ENCODE results near the gene AUTS2.
A peak's percentile ranks its signal among the peaks of the same experiment; 100 is the strongest.

The AUTS2 gene

DNA sequence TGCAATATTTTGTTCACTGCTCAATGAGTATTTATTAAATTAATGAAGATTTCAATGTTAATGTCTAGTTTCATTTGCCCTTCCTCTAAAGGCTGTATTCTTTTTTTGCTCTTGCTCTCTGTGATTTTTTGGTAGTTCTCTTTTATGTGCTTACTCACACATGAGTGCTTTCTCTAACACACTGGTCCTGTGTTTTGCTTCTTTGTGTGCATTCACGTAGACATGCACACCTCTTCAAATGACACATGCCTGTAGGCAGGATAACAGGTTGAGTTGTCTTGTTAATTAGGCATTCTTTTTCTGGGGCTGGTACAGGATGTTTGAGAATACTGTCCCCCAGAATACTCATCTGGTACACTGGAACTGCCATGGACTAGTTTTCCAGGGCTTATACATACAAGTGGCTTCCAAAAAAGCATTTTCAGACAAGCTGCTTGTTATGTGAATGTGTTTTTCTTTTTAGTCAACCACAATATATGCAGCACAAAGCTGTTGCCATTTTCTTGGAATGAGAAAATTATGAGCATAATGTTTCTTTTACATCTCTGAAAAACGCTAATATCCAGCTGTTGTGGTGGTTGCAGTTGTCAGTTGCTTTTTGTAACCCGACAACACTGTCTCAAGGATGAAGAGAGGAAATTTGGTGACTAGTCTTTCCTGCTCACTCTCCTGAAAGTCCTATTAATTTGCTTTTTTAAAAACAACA lies 416.4 kb downstream of the AUTS2 start:
- DNase-seq (ENCODE audit: extremely low spot score) = no peak
- TF ChIP-seq, protein P1, sequence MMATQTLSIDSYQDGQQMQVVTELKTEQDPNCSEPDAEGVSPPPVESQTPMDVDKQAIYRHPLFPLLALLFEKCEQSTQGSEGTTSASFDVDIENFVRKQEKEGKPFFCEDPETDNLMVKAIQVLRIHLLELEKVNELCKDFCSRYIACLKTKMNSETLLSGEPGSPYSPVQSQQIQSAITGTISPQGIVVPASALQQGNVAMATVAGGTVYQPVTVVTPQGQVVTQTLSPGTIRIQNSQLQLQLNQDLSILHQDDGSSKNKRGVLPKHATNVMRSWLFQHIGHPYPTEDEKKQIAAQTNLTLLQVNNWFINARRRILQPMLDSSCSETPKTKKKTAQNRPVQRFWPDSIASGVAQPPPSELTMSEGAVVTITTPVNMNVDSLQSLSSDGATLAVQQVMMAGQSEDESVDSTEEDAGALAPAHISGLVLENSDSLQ (IDR thresholded peaks at IDR 0.05) = no peak
- no peak for TF ChIP-seq LEF1 (IDR thresholded peaks at IDR 0.05; ENCODE audit: borderline replicate concordance)
- TF ChIP-seq ARNT (IDR thresholded peaks at IDR 0.05) = no peak
- no peak for TF ChIP-seq SUZ12 (IDR thresholded peaks at IDR 0.05)
- no peak for TF ChIP-seq BHLHE40 (IDR thresholded peaks at IDR 0.05; ENCODE audit: borderline replicate concordance)
- TF ChIP-seq SP1 (IDR thresholded peaks at IDR 0.05) = no peak
- TF ChIP-seq FOXK2 (IDR thresholded peaks at IDR 0.05) = no peak
- ChIA-PET POLR2A (no interaction called here), CTCF (interaction anchor here (0.6 kb wide), 1 partner anchor 555 kb away, joined by 3 read pairs; no protein-coding TSS in a partner anchor)

DNA sequence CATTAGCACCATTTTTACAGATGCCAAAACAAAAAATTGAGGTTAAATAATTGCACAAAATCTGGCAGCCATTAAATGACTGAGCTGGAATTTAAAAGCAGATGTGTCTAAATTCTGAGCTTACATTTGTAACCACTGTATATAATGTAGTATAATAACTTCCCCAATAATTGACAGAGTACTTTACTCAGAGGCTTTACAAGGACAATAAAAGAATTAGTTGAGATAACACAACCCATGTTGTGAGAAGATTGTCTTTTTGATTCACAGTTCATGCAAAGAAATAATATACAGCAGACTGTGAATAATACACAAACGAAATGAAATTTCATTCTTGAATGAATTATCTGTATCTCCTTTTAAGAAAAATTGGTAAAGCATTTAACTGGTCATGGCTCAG lies 417.1 kb downstream of the AUTS2 start:
- no peak for TF ChIP-seq L3MBTL2 (conservative IDR thresholded peaks at IDR 0.05)
- TF ChIP-seq LEF1 (IDR thresholded peaks at IDR 0.05; ENCODE audit: borderline replicate concordance) = no peak
- TF ChIP-seq FOXM1 (IDR thresholded peaks at IDR 0.05; ENCODE audit: borderline replicate concordance) = no peak
- TF ChIP-seq SUZ12 (IDR thresholded peaks at IDR 0.05) = no peak
- no peak for TF ChIP-seq TARDBP (IDR thresholded peaks at IDR 0.05)
- no peak for TF ChIP-seq FOXA1 (IDR thresholded peaks at IDR 0.05)
- no peak for TF ChIP-seq BHLHE40 (IDR thresholded peaks at IDR 0.05; ENCODE audit: borderline replicate concordance)
- no peak for DNase-seq (ENCODE audit: extremely low spot score)
- ChIA-PET POLR2A (no interaction called here), CTCF (interaction anchor here (0.6 kb wide), 1 partner anchor 555 kb away, joined by 3 read pairs; no protein-coding TSS in a partner anchor)

DNA sequence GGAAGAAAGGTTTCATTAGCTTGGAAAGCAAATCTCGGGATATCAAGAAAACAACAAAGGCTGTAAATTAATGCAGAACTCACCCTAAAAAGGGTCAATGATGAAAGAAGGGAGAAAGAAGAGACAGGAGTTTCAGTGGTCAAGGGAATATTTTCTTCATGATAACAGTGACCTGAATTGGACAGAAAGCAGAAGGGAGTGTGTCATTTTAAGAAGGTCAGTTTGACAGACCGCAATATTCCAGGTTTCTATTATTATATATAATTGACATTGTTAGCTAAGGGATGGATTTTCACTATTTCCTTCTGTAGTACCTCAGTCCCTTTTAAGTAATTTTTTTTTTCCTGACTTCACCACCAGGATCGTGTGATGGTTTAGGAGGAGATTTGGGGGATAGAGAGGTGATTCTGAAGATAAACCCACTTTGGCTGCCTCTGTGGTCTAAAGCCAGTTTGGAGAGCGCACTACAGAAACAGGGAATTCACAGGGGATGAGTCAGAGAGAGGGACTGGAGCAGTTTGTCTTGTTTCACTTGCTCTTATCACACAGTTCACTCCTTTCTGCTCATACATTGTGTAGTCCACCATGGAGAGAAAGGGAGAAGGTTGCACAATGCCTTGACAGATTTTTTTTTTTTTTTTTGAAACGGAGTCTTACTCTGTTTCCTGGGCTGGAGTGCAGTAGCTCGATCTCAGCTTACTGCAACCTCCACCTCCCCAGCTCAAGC lies 417.9 kb downstream of the AUTS2 start:
- no peak for DNase-seq (ENCODE audit: extremely low spot score)
- TF ChIP-seq SP1 (IDR thresholded peaks at IDR 0.05) (no peak), FOXK2 (IDR thresholded peaks at IDR 0.05) (no peak), SUZ12 (IDR thresholded peaks at IDR 0.05) (no peak), LEF1 (IDR thresholded peaks at IDR 0.05; ENCODE audit: borderline replicate concordance) (no peak), CTBP1 (IDR thresholded peaks at IDR 0.05; ENCODE audit: borderline replicate concordance) (no peak), TARDBP (IDR thresholded peaks at IDR 0.05) (no peak), ELF4 (IDR thresholded peaks at IDR 0.05) (no peak), FOXA1 (IDR thresholded peaks at IDR 0.05) (no peak), FOXM1 (IDR thresholded peaks at IDR 0.05; ENCODE audit: borderline replicate concordance) (no peak), BHLHE40 (IDR thresholded peaks at IDR 0.05; ENCODE audit: borderline replicate concordance) (no peak), ARNT (IDR thresholded peaks at IDR 0.05) (no peak), L3MBTL2 (conservative IDR thresholded peaks at IDR 0.05) (no peak), ZNF384 (IDR thresholded peaks at IDR 0.05) (no peak)
- TF ChIP-seq, protein P1 (IDR thresholded peaks at IDR 0.05) = no peak
- POLR2A ChIA-PET = no interaction called here
- CTCF ChIA-PET = interaction anchor here (0.7 kb wide), 1 partner anchor 59 kb away, joined by 3 read pairs; no protein-coding TSS in a partner anchor

DNA sequence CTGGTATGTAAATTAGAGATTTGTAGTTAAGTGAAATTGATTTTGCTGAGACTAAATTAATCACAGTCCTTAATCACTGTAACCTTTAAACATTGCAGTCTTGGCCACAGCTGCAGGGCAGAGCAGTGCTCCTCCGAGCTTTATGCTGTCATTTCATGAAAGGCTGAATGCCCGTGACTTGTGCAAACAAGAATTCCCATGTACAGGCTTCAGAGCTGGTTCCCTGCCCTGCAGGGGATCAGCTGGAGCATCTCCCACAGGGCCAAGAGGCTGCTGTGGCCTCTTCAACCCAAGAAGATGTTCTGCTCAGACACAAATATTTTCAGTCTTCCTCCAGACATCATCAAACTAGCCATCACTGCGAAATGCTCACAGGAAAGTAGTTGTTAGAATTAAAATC lies 419.1 kb downstream of the AUTS2 start:
- DNase-seq (ENCODE audit: extremely low spot score) = no peak
- no peak for TF ChIP-seq FOXM1 (IDR thresholded peaks at IDR 0.05; ENCODE audit: borderline replicate concordance)
- ChIA-PET POLR2A (no interaction called here), CTCF (no interaction called here)

DNA sequence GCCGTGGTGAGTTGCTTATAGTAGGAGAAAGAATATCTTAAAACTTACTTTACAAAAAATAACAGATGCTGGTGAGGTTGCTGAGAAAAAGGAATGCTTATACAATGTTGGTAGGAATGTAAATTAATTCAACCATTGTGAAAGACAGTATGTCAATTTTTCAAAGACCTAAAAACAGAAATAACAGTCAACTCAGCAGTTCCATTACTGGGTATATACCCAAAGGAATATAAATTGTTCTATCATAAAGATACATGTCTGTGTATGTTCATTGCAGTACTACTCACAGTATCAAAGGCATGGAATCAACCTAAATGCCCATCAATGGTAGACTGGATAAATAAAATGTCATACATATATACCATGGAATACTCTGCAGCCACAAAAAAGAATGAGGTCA lies 420.4 kb downstream of the AUTS2 start:
- ChIA-PET CTCF (no interaction called here), POLR2A (no interaction called here)
- no peak for TF ChIP-seq SP1 (IDR thresholded peaks at IDR 0.05)
- no peak for TF ChIP-seq TARDBP (IDR thresholded peaks at IDR 0.05)
- no peak for TF ChIP-seq LEF1 (IDR thresholded peaks at IDR 0.05; ENCODE audit: borderline replicate concordance)
- TF ChIP-seq FOXK2 (IDR thresholded peaks at IDR 0.05) = no peak
- no peak for TF ChIP-seq FOXM1 (IDR thresholded peaks at IDR 0.05; ENCODE audit: borderline replicate concordance)
- no peak for TF ChIP-seq BHLHE40 (IDR thresholded peaks at IDR 0.05; ENCODE audit: borderline replicate concordance)
- TF ChIP-seq NFRKB (IDR thresholded peaks at IDR 0.05) = no peak
- TF ChIP-seq L3MBTL2 (conservative IDR thresholded peaks at IDR 0.05) = no peak
- no peak for TF ChIP-seq SUZ12 (IDR thresholded peaks at IDR 0.05)
- no peak for TF ChIP-seq HDGF (IDR thresholded peaks at IDR 0.05; ENCODE audit: borderline replicate concordance)
- TF ChIP-seq CTBP1 (IDR thresholded peaks at IDR 0.05; ENCODE audit: borderline replicate concordance) = no peak
- DNase-seq (ENCODE audit: extremely low spot score) = no peak

DNA sequence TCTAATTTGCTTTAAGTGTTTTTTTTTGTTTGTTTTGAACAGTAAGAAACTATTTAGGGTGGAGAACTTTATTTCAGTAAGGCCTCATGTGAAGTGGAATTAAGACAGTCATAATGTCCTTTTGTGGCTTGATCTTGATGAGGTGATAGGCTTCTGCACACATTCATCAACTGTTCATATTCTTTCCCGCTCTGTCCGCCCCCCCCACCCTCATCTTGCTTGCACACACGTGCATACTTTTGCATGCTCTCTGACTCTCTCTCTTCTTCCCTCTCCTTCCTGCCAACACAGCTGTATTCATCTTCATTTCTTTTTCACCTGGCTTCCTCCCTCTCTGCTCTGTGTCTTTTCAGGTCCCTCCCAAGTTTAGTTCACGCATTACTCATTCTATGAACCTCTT lies 429.6 kb downstream of the AUTS2 start:
- ChIA-PET POLR2A (no interaction called here), CTCF (no interaction called here)
- no peak for DNase-seq (ENCODE audit: extremely low spot score)
- TF ChIP-seq L3MBTL2 (conservative IDR thresholded peaks at IDR 0.05) (0 out of 2 replicates have a peak, but pooled peaks have one; percentile 14), SUZ12 (IDR thresholded peaks at IDR 0.05) (no peak)
- TF ChIP-seq, protein P1 (IDR thresholded peaks at IDR 0.05) = no peak
